Left forelimb (tissue), 1 donor: ENCODE measurements around the gene MRPS34.

Source experiments
- DNase-seq: peaks from one replicate; pipeline ENCODE4 v3.0.0-alpha.2; 2018; ENCODE audit warnings: low spot score

The MRPS34 gene

DNA sequence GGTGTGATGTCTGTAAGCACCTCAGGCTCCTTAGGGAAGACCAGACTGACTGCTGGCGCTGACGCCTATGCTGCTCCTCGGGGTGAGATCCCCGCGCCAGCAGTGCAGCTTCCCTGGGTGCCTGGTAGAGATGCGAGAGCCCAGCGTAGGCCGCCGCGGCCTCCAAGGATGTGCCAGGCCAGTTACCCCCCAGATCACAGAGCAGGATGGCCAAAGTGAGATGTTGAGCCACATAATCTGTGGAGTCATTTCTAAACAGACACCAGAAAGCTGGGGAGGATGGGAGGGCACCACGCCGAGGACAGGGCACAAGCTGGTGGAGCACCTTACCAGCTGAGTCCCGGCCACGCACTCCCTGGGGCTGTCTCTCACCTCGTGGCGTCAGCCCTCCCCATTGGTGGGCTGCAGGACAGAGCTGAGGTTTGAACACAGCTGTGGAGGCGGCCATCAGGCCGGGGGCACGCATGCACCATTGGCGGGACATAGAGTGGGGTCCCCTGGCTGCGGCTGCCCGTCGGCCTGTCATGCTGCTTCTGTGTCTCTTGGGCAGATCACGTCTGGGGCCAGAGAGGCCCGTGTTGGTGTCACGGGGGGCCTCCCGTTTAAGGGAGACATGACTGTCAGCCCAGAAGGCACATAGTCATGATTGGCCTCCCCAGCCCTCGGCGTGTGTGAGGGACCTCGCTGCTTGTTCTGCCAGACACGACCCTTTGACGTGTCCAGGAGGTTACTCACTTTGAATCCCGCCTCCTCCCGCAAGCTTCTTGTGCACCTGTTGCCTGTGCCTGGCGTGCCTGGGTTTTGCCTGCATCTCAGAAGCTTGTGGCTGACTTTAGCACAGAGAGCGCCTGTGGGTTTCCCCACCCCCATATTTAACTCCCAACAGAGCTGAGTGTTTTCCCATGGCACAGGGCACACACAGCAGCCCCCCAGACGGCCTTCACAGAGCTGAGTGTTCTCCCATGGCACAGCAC lies 45.0 kb downstream of the MRPS34 start:
- DNase-seq, result no peak

DNA sequence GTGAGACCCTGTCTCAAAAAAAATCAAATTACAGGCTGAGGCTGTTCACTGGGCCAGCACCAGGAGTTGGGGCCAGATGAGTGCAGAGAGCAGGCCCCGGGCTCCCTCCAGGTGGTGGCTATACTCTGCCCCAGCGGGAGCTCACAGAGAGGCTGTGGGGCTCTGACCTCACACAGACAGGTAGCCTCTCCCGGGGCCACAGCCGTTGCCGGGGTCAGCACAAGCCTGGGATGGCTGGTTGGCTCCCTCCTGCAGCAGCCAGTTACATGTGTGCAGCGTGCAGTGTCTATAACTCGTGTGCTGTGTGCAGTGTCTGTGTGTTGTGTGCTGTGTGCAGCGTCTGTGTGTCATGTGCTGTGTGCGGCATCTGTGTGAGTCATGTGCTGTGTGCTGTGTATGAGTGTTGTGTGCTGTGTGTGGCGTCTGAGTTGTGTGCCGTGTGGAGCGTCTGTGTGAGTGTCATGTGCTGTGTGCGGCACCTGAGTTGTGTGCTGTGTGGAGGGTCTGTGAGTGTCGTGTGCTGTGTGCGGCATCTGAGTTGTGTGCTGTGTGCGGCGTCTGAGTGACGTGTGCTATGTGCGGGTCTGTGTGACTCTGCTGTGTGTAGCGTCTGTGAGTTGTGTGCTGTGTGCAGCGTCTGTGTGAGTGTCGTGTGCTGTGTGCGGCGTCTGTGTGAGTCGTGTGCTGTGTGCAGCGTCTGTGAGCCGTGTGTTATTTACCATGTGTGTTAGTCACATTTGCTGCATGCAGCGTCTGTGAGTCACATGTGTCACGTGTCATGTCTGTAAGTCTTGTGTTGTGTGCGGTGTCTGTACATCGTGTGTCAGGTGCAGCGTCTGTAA lies 46.1 kb downstream of the MRPS34 start:
- DNase-seq, result no peak

DNA sequence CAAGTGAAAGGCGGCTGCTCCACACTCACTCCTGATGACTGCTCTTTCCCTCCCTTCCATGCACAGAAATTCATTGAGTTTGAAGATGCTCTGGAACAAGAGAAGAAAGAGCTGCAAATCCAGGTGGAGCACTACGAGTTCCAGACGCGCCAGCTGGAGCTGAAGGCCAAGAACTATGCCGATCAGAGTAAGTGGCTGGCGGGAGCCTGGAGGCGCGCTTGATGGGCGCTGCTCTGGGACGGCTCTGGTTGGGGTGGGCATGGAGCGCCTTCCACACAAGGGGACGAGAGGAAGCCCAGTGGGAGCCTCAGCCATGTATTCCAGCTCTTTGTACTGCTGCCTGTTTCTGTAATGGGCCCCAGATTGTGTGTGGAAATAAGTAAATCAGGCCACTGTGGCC lies 48.4 kb downstream of the MRPS34 start:
- DNase-seq, result no peak

GRCh38 chr16:1723450-1724147 lies 49.3 kb downstream of the MRPS34 start:
- DNase-seq, result no peak
